Measurements from ENCODE around the gene MOBP.

GRCh38 chr3:39443530-39443929 lies 23.9 kb upstream of the MOBP start:
- no peak for TF ChIP-seq CTCF (IDR thresholded peaks at IDR 0.05; ENCODE audit: insufficient read depth, low read length, poor library complexity, severe bottlenecking)
- TF ChIP-seq EZH2phosphoT487 (conservative IDR thresholded peaks at IDR 0.05; ENCODE audit: low read length) = no peak

All from SU-DHL-6 (cell line).